Activated CD4-positive, alpha-beta T cell treated with anti-CD3 and anti-CD28 coated beads, Interleukin-2, amount 50 U/mL, for 24 hours (primary cell): ENCODE results near the gene HPS1.

Source experiments
- DNase-seq, 2 donors: peaks; one replicate each; pipeline ENCODE4 v3.0.0-alpha.2; 2020; ENCODE audit warnings: low read depth in 1 of 2, low spot score in 1 of 2

Gene HPS1

GRCh38 chr10:98414578-98414931 lies 32.2 kb downstream of the HPS1 start:
- DNase-seq, result no peak

GRCh38 chr10:98411768-98412167 lies 35.0 kb downstream of the HPS1 start:
- no peak for DNase-seq

GRCh38 chr10:98411166-98411565 lies 35.6 kb downstream of the HPS1 start:
- no peak for DNase-seq

DNA sequence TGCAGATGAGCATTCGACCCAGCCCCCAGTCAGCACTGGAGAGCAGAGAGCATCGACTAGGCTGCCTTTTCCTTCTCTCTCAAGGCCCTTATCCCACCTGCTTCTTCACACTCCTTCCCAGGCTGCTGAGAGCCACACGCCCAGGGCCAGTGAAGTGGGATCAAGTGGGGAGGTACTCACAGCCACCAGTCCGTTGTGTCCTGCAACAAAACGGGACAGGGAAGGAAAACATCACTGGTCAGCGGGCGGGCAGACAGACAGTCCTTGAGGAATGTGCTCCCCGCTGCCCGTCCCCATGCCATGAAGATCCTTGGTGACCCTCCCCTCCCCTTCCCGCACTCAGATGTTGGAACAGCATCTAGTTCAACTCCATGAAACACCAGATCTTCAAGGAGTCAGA lies 36.0 kb downstream of the HPS1 start:
- no peak for DNase-seq

GRCh38 chr10:98410135-98410743 lies 36.5 kb downstream of the HPS1 start:
- no peak for DNase-seq

DNA sequence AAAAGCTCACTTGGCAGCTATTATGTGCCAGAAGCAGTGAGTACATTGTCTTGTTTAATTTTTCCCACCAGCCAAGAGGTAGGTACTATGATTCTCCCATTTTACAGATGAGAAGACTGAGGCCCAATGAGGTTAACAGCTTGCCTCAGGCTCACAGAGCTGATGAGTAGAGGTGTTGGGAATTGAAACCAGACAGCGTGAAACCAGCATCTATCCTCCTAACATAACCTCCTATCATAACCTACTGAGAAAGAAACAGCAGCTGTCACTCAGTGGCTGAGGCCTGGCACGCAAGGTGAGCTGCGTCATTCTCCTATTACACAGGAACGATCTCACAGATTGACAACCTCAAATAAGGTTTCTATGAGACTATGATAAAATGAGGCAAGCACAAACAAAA lies 37.9 kb downstream of the HPS1 start:
- no peak for DNase-seq

GRCh38 chr10:98407744-98408241 lies 38.9 kb downstream of the HPS1 start:
- no peak for DNase-seq

GRCh38 chr10:98407017-98407743 lies 39.6 kb downstream of the HPS1 start:
- DNase-seq, result no peak

GRCh38 chr10:98405422-98405821 lies 41.3 kb downstream of the HPS1 start:
- no peak for DNase-seq

GRCh38 chr10:98404571-98405359 lies 42.0 kb downstream of the HPS1 start:
- no peak for DNase-seq

DNA sequence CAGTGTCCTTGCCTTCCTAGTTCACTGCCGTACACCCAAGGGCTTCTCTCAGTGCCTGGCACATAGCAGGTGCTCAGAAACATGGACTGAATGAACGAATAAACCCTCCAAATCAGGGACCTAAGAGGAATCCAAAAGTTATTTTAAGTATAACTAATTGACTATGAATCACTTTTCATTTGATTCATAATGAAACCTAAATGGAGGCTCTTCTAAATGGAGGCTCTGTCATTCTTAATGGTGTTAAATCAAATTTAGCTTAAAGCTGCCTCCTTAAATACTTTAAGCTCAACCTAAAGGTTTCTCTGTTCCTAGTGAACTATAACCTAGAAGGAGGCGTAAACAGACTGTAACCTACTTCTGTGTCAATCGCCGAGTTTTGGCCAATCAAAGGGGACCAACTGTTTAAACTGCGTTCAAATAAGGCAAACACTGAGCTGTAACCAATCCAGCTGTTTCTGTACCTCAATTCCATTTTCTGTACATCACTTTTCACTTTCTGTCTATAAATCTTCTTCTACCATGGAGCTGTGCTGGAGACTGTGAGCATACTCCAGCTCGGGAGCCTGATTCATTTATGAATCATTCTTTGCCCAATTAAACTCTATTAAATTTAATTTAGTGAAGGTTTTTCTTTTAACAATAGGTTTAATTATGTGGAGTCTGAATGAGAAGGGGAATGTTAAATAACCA lies 42.8 kb downstream of the HPS1 start:
- DNase-seq, result no peak

- DNase-seq, result no peak
Observed at GRCh38 chr10:98402931-98403718, 43.6 kb downstream of the HPS1 start.

GRCh38 chr10:98402478-98402877 lies 44.3 kb downstream of the HPS1 start:
- DNase-seq, result no peak

- DNase-seq, result no peak
Observed at GRCh38 chr10:98400482-98400881, 46.3 kb downstream of the HPS1 start.

GRCh38 chr10:98399784-98400183 lies 47.0 kb downstream of the HPS1 start:
- DNase-seq, result no peak

GRCh38 chr10:98397089-98397600 lies 49.6 kb downstream of the HPS1 start:
- DNase-seq, result no peak

- DNase-seq, result no peak
Observed at GRCh38 chr10:98396096-98397063, 50.4 kb downstream of the HPS1 start.

DNA sequence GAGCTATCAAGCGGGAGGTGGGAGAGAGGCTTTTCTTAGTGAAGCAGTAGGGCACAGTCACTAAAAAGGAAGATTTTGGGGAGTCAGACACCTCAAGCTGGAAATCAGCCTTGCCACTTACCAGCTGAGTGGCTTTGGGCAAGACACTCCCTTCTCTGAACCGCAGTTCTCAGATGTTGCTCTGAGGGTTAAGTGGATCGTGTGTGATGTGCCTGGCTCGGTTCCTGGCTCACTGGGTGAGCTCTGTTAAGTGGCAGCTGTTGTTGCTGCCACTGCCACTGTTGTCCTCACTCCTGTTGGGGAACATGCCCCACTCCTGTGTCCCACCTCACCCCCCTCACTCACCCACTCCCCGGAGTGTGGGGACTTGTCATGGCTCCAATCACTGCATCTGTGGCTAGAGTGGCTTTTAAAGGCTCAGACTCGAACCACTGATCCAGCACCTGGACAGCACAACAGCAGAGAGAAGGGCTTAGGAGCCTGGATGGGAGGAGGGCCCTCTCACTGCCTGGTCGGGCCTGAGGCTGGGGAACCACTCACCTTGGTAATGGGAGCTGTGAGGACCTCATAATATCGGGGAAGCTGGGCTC lies 51.8 kb downstream of the HPS1 start:
- no peak for DNase-seq

DNA sequence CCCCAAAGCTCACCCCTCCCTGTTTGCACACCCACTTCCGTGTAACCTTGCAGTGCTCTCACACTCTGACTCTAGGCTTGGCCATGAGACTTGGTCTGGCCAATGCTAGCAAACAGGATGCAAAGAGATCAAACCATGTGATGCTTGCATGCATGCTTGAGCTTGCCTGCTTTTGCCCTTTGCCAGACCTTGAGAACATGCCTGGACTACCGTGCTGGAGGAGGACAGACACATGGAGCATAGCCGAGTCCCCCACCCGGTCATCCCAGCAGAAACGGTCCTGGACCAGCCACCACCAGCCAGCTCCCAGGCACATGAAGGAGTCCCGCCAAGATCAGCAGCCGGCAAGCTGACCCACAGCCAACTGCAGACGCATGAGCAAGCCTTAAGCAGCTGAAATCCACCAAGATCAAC lies 55.1 kb downstream of the HPS1 start:
- no peak for DNase-seq
